Globus pallidus (tissue), 1 donor: Measurements from ENCODE around the gene CNPY2.
A peak's percentile ranks its signal among the peaks of the same experiment; 100 is the strongest.
"Not testable (repeated sequence)": the region's sequence is repeated elsewhere in the genome, so short reads cannot be mapped to it uniquely, and the experiment has no call there.

Experiments
- DNase-seq: peaks from one replicate; pipeline ENCODE4 v3.0.0-alpha.2; 2015; ENCODE audit warnings: low spot score

Gene CNPY2

DNA sequence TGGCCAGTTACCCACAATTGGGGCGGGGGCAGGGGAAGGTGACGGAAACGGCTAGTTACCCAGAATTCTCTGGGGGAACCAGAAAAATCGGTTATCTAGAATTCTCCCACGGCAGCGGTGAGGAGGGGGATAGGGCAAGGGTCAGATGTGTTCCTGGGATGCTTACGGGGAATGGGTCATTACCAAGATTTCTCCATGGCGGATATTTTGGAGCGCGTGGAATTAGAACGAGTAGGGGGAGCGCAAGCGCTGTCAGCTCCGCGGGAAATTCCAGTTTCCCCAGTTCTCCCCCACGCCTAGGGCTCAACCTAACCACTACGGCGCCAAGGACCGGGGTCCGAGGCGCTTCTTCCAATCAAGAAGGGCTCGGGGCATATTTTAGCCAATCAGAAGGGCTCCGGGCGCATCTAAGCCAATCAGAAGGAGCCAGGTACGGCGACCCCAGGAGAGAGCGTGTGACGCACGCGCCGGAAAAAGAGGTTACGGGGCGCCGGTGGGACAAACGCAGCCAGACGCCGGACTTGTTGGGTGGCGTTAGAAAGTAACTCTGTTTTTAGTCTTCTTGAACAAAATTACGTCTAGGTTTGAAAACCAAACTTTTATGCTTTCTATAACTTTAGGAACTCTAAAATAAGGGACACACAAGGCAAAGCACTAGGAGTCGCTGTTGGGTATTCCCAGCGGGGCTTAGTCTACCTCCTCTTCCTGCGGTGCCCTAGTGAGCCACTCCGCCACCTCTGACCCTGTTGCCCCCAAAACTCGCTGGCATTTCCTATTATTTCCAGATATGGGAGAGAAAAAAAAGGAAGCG lies 18.1 kb upstream of the CNPY2 start, which contains the start of gene PAN2:
Gene PAN2 (minus strand): TSS at position 322 of the 811 bp plus-strand sequence. CDS start 906 bp downstream, outside the sequence.
- DNase-seq, result peak; percentile 96

DNA sequence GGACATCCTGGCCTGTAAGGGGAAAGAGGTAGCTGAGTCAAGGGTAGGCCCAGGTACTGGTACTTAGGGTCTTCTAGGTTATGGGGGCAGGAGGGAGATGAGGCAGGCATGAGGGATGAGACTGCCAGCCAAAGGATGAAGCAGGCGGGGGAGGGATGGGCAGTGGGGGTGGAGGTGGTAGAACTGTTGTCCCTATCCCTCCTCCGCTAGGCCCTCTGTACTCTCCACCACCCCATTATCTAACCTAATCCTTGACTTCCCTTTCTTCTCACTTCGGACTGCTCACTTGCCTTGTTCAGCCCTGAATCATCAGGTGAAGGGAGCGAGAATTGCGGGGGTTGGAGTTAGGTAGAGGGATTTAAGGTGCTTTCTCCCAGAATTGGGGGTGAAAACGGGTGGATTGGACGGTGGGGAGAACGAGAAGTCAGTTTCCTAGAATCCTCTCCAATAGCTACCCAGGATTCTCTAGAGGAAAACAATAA lies 17.4 kb upstream of the CNPY2 start:
- no peak for DNase-seq

DNA sequence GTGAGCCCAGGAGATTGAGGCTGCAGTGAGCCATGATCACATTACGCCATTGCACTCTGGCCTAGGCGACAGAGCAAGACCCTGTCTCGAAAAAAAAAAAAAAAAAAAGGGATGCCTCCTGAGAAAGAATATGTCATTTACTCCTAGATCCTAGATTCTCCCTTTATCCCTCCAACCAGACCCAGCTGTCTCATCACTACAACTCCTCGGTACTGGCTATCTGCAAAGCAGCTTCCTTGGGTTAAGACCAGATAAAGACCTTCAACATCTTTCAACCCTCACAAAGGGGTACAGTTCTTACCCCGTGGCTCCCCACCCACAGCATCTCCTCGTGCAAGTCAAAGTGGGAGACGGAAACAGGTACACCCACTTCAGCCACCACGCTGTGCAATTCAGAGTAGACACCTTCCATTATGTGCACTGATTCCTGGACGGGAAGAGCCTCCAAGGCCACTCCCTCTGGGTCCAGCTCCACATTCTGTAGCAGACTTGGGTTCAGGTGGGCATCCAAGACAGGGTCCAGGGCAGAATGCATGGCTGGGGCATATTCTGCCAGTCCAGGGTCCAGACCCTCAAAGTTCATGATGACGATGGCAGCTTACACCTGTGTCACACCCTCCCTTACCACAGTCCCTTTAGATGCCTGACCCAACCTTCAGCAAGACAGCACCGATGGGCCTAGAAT lies 16.9 kb upstream of the CNPY2 start:
- DNase-seq, result no peak

DNA sequence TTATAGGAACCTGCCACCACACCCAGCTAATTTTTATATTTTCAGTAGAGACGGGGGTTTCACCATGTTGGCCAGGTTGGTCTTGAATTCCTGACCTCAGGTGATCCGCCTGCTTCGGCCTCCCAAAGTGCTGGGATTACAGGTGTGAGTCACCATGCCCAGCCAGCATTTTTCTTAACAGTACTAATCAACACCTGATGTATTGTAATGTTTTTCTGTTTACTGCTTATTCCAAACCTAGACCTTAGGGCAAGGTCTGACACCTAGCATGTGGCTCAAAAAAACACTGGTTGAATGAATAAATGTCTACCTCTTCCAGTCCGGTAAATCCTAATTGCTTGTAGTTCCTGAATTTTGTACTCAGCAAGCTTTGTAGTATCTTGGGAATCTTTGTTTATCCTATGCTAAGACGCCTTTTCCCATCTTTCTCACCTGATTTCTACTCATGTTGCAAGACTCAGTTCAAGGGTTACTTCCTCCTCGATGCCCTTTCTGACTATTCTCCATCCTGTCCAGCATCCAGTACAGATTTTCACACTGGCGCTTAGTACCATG lies 15.2 kb upstream of the CNPY2 start:
- no peak for DNase-seq

DNA sequence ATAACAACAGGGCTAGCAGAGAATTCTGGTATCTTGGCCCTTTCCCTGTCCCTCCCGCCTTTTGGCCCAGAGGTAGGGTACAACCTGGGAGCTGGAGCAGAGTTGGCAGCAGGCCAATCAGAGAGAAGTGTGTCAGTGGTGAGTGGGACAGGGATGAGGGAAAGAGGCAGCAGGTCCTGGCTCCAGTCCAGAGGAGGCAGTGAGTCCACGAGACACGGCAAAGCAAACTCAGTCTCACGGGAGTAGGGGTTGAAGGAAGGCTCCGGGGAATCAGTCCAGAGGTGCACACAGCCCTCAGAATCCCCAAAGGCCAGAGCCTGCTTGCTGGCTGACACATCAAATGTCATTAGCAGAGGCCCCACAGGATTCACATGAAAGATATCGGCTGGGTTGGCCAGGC lies 10.7 kb upstream of the CNPY2 start:
- no peak for DNase-seq

DNA sequence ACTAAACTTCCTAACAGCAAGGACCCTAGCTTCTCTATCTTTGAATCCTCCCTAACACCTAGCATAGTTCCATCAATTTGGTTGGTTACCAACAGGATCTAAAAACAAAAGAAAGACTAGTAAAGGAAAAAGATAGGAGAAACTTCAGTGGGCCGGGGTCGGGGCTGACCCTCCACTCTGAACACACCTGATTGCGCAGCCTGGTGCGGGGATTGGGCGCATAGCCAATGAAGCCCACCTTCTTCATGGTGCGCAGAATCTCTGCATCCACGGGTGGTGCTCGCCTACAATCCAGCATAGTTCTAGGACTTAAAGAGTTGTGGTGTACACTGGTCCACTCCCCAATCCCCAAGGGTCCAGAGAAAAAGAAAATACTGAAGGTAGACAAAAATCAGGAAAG lies 10.3 kb upstream of the CNPY2 start:
- DNase-seq, result no peak

DNA sequence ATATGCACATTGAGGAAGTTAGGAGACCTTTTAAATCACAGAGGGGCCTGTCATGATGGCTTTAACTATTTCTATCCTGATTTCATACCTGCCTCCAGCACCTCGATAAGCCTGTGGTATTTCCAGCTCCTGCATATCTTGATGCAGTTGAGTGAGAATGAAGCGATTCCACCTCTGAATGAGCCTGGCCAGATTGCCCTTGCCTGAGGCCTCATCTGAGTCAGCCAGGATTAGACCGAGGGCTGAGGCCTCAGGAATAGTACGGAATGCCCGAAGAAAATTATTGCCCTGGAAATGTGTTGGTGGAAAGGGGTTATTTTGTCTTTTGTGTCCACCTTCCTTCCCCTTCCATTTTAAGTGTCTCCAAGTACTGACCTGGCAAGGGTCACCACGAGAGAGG lies 8.4 kb upstream of the CNPY2 start:
- DNase-seq, result no peak

DNA sequence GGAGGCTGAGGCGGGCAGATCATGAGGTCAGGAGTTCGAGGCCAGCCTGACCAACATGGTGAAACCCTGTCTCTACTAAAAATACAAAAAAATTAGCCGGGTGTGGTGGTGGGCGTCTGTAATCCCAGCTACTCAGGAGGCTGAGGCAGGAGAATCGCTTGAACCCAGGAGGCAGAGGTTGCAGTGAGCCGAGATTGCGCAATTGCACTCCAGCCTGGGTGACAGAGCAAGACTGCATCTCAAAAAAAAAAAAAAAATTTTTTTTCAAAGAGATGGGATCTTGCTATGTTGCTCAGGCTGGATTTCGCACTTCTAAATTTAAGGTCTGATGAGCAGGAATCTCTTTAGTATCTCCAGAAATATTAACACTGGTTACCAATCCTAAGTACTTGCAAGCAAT lies 5.8 kb upstream of the CNPY2 start:
- DNase-seq, result not testable (repeated sequence)

DNA sequence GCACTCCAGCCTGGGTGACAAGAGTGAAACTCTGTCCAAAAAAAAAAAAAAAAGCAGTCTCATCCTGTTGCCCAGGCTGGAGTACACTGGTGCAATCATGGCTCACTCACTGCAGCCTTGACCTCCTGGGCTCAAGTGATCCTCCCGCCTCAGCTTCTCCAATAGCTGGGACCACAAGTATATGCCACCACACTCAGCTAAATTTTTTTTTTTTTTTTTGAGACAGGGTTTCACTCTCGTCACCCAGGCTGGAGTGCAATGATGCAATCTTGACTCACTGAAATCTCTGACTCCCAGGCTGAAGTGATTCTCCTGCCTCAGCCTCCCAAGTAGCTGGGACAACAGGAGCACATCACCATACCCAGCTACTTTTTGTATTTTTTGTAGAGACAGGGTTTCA lies 5.2 kb upstream of the CNPY2 start:
- no peak for DNase-seq

DNA sequence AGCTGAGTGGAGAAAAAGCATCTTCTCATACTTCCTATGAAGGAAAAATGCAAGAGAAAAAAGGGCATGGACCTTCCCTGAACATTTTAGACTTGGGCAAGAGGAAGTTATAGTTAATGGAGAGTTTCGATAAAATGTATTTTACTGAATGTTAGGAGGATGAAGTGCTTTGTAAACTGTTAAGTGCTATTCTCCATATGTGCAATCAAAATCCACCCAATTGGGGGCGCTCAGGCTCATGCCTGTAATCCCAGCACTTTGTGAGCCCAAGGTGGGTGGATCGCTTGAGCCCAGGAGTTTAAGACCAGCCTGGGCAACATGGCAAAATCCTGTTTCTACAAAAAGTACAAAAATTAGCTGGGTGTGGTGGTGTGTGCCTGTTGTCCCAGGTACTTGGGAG lies 1.9 kb upstream of the CNPY2 start:
- no peak for DNase-seq

DNA sequence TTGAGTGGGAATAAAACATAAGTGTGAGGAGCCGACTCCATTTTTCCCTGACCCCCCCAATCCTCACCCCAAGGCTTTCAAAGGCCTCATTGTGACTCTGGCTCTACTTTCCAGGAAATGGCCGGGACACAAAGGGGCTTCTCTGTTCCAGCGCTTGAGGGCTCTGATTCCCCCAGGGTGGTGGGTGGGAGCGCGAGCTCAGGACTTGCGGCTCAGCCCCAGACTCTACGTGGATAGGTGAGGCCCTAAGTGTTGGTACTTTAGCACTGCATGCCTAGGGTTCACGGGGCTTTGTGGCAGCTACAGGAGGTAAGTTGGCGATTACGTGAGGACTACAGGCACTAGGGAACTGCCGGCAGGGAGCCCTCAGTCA lies 553 bp downstream of the CNPY2 start:
- DNase-seq, result peak; percentile 81

DNA sequence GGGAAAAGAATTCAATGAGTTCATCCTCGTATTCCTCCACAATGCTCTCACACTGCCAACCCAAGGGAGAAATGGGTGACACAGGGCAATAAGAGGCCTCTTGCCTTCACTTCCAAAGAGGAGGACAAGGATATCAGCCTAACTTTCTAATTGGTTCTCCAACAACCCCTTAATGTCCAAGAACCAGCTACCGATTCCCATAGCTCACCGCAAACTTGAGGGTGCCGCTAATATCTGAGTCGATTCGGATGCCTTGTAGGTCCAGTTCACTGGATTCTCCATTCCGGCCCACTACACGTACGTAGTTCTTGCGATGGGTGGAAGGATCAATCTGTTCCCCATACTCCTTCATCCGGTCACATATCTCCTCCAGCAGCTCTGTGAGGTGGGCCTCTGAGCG lies 4.8 kb downstream of the CNPY2 start:
- DNase-seq, result no peak

DNA sequence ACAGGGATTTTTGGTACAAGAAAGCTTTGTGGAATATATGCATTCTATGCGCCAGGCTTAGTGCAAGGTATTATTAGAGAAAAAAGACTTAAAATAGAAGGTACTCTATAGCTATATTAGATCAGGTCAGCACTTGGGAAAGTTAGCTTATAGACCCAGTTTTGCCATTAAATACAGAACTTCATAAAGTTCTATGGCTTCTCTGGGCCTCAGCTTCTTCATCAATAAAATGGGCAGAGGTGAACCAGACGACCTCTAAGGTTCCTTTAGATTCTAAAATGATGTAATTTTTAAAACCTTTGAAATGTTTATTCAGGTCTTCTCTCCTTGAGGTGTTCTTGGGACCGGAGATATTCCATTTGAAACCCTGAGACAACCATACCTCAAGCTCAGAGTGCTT lies 7.1 kb downstream of the CNPY2 start:
- DNase-seq, result no peak

DNA sequence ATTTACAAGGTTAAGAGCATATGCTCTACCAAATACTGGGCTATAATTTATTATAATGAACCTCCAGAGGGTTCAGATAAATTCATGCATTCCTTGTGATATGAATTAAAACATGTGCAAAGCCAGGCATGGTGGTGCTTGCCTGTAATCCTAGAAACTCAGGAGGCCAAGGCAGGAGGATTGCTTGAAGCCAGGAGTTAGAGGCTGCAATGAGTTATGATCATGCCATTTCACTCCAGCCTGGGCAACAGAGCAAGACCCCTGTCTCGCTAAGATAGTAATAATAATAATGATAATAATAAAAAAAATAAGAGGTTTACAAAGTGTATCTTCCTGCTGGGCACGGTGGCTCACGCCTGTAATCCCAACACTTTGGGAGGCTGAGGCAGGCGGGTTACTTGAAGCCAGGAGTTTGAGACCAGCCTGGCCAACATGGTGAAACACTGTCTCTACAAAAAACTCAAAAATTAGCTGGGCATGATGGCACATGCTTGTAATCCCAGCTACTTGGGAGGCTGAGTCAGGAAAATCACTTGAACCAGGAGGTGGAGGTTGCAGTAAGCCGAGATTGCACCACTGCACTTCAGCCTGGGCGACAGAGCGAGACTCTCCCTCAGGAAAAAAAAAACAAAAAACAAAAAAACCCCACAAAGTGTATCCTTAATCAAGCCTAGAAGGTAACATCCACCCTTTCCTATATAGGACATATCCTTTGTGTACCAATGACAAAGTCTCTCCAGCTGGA lies 8.4 kb downstream of the CNPY2 start:
- no peak for DNase-seq

DNA sequence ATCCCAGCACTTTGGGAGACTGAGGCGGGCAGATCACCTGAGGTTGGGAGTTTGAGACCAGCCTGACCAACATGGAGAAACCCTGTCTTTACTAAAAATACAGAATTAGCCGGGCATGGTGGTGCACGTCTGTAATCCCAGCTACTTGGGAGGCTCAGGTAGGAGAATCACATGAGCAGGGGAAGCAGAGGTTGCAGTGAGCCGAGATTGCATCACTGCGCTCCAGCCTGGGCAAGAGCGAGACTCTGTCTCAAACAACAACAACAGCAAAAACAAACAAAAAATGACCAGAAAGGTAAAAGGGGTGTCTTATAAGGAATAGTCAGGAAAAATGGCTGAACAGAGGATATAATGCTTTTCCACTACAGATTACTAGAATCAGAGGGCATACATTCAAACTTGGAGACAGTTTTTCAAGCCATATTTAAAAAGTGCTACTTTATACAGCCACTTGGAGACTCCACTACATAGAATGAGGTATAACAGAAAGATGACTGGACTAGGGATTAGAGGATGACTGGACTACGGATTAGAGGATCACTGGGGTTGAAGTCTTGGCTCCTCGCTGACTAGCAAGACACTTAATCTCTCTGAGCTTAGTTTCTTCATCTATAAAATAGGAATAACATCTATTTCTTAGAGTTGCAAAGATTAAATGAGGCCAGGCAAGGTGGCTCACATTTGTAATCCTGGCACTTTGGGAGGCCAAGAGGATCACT lies 10.8 kb downstream of the CNPY2 start:
- no peak for DNase-seq

DNA sequence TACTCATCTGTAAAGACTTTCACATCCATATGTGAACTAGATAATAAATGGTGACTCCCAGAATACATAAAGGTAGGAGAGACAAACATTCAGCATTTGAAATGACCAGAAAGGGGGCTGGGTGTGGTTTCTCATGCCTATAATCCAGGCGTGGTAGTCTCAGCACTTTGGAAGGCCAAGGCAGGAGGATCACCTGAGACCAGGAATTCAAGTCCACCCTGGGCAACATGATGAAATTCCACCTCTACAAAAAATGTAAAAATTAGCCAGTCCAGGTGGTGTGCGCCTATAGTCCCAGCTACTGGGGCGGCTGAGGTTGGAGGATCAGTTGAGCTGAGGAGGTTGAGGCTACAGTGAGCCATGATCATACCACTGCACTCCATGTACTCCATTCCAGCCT lies 11.5 kb downstream of the CNPY2 start:
- DNase-seq, result no peak

DNA sequence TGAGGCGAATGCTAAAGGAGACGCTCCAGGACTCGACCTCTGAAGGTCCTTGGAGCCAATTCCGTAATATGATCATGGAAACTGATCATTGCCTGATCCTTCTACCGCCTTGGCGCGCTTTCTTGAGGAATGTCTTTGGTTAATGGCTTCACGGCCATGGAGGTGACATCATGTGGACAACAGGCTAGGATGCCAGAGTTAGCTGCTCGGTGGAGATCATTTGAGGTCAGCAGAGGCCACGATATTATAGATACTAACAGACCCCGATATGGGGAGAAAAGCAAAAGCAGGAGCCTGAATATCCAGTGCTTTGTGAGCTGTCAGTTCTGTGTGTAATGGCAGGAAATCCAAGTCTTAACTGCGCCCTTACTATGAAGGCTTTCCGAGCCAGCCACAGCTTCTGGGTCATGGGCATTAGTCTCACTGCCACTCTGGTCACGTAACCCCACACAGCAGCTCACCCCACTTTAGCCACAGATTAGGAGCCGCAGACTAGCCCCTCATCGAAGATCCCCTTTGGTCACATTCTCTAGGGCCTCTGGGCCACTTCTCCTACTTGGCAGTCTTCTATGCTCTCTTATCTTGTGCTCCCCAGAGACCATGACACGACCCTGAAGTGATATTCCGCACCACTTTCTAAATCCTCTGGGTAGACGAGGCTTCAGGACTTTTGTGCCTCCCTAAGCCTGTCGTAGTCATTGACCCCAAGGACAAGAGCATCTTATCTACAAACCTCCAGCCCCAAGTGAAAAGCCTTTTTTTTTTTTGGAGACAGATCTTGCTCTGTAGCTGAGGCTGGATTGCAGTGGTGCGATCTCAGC lies 14.9 kb downstream of the CNPY2 start:
- no peak for DNase-seq

DNA sequence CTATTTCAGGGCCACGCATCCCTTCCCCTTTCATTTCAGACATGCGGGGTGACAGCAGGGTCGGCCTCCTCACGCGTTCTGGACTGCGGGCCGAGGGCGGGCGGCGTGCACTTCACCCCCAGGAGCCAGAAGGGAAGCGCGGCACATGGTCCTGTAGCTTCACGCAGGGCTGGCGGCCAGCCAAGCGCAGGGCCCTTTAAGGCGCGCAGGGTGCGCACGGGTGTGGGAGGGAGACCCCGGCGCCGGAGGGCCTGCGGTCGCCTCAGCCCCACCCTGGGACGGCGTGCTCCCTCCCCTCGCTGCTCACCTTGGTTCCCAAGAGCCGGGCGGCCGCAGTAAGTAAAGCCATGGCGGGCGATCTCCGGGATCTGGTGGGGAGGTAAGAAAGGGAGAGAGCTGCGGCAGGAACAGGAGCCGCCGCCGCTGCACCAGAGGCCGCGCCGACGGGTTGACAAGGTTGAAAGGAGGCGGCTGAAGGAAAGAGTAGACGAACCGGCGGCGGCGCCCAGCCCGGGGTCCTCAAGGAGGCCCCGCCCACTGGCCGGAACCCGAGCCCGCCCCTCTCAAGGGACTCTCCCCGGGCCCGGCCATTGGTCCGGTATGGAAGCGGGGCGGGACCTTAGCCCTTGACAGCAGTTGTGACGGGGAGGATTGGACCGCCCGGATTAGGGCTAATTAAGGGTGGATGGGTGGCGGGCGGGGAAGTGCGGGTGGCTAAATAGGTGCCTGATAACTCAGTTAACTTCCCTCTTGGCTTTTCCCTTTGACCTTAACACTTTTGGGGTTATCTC lies 15.7 kb downstream of the CNPY2 start, which contains the start of gene CS:
Gene CS (minus strand): TSS at position 478 of the 791 bp plus-strand sequence. CDS start 129 bp downstream, at position 349.
- DNase-seq, result peak; percentile 98

DNA sequence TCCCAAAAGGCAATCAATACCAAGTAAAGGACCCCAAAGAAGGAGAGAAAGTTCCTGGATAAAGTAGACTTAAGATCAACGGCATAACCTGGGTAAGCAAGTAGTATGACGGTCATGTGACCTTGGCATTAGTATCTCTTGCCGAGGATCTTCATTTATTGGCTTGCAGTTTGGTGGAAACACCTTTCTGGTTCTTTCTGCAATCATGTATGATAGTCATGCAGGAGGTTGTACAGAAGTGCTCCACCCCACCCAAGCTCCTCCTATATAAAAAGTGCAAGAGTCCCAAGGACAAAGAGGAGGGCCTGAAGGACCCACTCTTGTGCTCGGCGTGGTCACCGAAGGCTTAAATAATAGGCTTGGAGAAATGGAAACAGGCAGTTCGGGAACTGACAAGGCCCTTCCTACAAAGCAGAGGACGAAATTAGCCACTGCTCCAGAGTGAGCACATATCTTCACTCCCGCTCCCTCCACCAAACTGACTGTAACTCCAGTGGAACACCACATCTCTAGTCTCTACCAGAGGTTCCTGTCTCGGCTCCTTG lies 16.4 kb downstream of the CNPY2 start:
- DNase-seq, result no peak

DNA sequence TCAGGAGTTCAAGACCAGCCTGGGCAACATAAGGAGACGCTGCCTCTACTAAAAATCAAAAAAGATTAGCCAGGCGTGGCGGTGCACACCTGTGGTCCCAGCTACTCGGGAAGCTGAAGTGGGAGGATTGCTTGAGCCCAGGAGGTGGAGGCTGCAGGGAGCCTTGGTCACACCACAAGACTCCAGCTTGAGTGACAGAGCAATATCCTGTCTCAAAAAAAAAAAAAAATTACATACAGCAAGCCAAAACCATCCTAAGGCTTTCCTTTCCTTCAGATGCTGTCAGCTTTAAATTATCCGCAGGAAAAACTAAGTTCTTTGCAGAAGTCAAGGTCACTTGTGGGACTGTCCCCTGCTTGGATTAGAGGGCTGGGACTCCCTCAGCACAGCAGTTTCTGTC lies 17.0 kb downstream of the CNPY2 start:
- no peak for DNase-seq
